ENCODE data around the gene YJEFN3.

- TF ChIP-seq, protein P1, sequence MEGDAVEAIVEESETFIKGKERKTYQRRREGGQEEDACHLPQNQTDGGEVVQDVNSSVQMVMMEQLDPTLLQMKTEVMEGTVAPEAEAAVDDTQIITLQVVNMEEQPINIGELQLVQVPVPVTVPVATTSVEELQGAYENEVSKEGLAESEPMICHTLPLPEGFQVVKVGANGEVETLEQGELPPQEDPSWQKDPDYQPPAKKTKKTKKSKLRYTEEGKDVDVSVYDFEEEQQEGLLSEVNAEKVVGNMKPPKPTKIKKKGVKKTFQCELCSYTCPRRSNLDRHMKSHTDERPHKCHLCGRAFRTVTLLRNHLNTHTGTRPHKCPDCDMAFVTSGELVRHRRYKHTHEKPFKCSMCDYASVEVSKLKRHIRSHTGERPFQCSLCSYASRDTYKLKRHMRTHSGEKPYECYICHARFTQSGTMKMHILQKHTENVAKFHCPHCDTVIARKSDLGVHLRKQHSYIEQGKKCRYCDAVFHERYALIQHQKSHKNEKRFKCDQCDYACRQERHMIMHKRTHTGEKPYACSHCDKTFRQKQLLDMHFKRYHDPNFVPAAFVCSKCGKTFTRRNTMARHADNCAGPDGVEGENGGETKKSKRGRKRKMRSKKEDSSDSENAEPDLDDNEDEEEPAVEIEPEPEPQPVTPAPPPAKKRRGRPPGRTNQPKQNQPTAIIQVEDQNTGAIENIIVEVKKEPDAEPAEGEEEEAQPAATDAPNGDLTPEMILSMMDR (IDR thresholded peaks at IDR 0.05; ENCODE audit: low read length) = no peak
- TF ChIP-seq EZH2 (IDR thresholded peaks at IDR 0.05; ENCODE audit: borderline replicate concordance, low read length) = no peak
Observed at GRCh38 chr19:19504754-19505668, 23.7 kb upstream of the YJEFN3 start.

Data from OCI-LY1 (cell line).